ENCODE results near the gene DOP1B. TPM values are rescaled to one million over a fixed set of nuclear protein-coding genes. Genes with fewer than 3 reads are reported as not detected.

The DOP1B gene
- total and polyA plus RNA-seq, 10 of the 15 experiments (the other 5 are each of a cell fraction or from before 2014, with no cell fraction given), result 1.2 to 12.2 (median 4.3) TPM

- Histone ChIP-seq H3K4me3 (no peak overlapping the region), H3K36me3 (ENCODE audit: control insufficient read depth in 2 of 2, insufficient read depth in 2 of 2, low read length in 1 of 2) (no peaks in the 10 kb centered on the region), H2AFZ (ENCODE audit: control insufficient read depth, low read depth, low read length) (no peak overlapping the region), H3K9ac (ENCODE audit: control insufficient read depth, insufficient read depth, low read length) (no peak overlapping the region), H3K79me2 (ENCODE audit: control insufficient read depth, insufficient read depth, low read length) (no peaks in the 10 kb centered on the region), H3K4me1 (ENCODE audit: control insufficient read depth, insufficient read depth, low read length) (no peaks in the 10 kb centered on the region), H3K27ac (ENCODE audit: control insufficient read depth, insufficient read depth) (no peak overlapping the region), H3K27me3 (replicated peaks in 1 of 2; ENCODE audit: control insufficient read depth in 2 of 2, insufficient read depth in 2 of 2, low read length in 1 of 2) (no peaks in the 10 kb centered on the region), H3K9me3 (replicated peaks; ENCODE audit: control insufficient read depth, insufficient read depth, low read length) (no peaks in the 10 kb centered on the region), H3K4me2 (ENCODE audit: control insufficient read depth, insufficient read depth) (no peak overlapping the region), H4K20me1 (ENCODE audit: control insufficient read depth, insufficient read depth) (no peaks in the 10 kb centered on the region)
- CTCF ChIA-PET, result interaction anchor here (1.1 kb wide), 1 partner anchor 9 kb away, joined by 4 read pairs; no protein-coding TSS in a partner anchor
- in situ Hi-C loops (cut with MboI) (no loop called here), intact Hi-C loops (cut with micrococcal nuclease; ENCODE audit: unreplicated experiment) (no loop called here)
- SMC1A ChIA-PET (ENCODE audit: uncharacterized antibody, unreplicated experiment), result no interaction called here
- ATAC-seq (no peak), DNase-seq (ENCODE audit: low read depth, low spot score) (no peak), FAIRE-seq (no peak)
- RAD21 ChIA-PET (ENCODE audit: unreplicated experiment), result no interaction called here
- 72% methylated on average over 3 of the region's 3 CpGs for WGBS (ENCODE audit: insufficient coverage, insufficient replicate concordance, low lambda C conversion rate, missing lambda C conversion rate)
- TF ChIP-seq CBFB (IDR thresholded peaks at IDR 0.05; ENCODE audit: low read depth), result no peak
- no peak for TF ChIP-seq NRF1 (conservative IDR thresholded peaks at IDR 0.05; ENCODE audit: low read depth, low read length)
- no peak for TF ChIP-seq NFXL1 (IDR thresholded peaks at IDR 0.05; ENCODE audit: borderline replicate concordance)
- TF ChIP-seq, protein P1, sequence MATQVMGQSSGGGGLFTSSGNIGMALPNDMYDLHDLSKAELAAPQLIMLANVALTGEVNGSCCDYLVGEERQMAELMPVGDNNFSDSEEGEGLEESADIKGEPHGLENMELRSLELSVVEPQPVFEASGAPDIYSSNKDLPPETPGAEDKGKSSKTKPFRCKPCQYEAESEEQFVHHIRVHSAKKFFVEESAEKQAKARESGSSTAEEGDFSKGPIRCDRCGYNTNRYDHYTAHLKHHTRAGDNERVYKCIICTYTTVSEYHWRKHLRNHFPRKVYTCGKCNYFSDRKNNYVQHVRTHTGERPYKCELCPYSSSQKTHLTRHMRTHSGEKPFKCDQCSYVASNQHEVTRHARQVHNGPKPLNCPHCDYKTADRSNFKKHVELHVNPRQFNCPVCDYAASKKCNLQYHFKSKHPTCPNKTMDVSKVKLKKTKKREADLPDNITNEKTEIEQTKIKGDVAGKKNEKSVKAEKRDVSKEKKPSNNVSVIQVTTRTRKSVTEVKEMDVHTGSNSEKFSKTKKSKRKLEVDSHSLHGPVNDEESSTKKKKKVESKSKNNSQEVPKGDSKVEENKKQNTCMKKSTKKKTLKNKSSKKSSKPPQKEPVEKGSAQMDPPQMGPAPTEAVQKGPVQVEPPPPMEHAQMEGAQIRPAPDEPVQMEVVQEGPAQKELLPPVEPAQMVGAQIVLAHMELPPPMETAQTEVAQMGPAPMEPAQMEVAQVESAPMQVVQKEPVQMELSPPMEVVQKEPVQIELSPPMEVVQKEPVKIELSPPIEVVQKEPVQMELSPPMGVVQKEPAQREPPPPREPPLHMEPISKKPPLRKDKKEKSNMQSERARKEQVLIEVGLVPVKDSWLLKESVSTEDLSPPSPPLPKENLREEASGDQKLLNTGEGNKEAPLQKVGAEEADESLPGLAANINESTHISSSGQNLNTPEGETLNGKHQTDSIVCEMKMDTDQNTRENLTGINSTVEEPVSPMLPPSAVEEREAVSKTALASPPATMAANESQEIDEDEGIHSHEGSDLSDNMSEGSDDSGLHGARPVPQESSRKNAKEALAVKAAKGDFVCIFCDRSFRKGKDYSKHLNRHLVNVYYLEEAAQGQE (IDR thresholded peaks at IDR 0.05; ENCODE audit: low read depth, low read length), result no peak
- no peak for TF ChIP-seq SMAD1 (IDR thresholded peaks at IDR 0.05; ENCODE audit: low read depth, partially characterized antibody)
- no peak for TF ChIP-seq EED (IDR thresholded peaks at IDR 0.05; ENCODE audit: low read depth)
- no peak for TF ChIP-seq NFYA (IDR thresholded peaks at IDR 0.05; ENCODE audit: borderline replicate concordance, low read depth, low read length)
- no peak for TF ChIP-seq NR2C1 (IDR thresholded peaks at IDR 0.05)
- TF ChIP-seq ELK1 (IDR thresholded peaks at IDR 0.05; ENCODE audit: low read depth, low read length), result no peak
- TF ChIP-seq RCOR1 (conservative IDR thresholded peaks at IDR 0.05; ENCODE audit: low read depth, low read length), result no peak
- TF ChIP-seq CBX3 (IDR thresholded peaks at IDR 0.05; ENCODE audit: borderline replicate concordance, low read depth), result no peak
- no peak for TF ChIP-seq MEF2A (IDR thresholded peaks at IDR 0.05; ENCODE audit: insufficient read depth, low read depth, low read length)
- TF ChIP-seq, protein P2, sequence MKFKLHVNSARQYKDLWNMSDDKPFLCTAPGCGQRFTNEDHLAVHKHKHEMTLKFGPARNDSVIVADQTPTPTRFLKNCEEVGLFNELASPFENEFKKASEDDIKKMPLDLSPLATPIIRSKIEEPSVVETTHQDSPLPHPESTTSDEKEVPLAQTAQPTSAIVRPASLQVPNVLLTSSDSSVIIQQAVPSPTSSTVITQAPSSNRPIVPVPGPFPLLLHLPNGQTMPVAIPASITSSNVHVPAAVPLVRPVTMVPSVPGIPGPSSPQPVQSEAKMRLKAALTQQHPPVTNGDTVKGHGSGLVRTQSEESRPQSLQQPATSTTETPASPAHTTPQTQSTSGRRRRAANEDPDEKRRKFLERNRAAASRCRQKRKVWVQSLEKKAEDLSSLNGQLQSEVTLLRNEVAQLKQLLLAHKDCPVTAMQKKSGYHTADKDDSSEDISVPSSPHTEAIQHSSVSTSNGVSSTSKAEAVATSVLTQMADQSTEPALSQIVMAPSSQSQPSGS (IDR thresholded peaks at IDR 0.05; ENCODE audit: low read length), result no peak
- TF ChIP-seq ZBTB4 (CRISPR knock-in tag; IDR thresholded peaks at IDR 0.05), result no peak
- no TSS peak for BruUV-seq (replicated peaks)
- POLR2A ChIA-PET, result no interaction called here
Observed at GRCh38 chr21:36194024-36194423, 37.4 kb downstream of the DOP1B start.
